ENCODE data around the gene FAM120B.

DNA sequence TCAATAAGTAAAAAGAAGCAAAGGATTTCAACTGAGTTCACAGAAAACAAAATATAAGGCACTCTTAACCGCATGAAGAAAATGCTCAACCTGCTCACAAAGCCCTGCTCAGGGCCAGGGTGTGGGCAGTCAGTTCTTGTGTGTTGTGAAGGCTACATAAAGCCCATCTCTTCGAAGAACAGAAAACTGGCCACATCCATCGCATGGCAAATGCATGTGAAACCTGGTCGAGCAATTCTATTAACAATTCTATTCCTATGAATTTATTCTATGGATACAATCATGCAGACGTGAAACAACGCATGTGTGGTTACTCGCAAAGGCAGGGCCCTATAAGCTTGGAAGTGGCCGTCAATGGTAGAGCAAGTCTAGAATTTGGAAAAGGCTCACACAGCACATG is 136.0 kb downstream of the FAM120B start:
- TF ChIP-seq EZH2phosphoT487 (IDR thresholded peaks at IDR 0.05) (no peak), EZH2 (IDR thresholded peaks at IDR 0.05) (no peak)
- TF ChIP-seq, protein P1, sequence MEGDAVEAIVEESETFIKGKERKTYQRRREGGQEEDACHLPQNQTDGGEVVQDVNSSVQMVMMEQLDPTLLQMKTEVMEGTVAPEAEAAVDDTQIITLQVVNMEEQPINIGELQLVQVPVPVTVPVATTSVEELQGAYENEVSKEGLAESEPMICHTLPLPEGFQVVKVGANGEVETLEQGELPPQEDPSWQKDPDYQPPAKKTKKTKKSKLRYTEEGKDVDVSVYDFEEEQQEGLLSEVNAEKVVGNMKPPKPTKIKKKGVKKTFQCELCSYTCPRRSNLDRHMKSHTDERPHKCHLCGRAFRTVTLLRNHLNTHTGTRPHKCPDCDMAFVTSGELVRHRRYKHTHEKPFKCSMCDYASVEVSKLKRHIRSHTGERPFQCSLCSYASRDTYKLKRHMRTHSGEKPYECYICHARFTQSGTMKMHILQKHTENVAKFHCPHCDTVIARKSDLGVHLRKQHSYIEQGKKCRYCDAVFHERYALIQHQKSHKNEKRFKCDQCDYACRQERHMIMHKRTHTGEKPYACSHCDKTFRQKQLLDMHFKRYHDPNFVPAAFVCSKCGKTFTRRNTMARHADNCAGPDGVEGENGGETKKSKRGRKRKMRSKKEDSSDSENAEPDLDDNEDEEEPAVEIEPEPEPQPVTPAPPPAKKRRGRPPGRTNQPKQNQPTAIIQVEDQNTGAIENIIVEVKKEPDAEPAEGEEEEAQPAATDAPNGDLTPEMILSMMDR (IDR thresholded peaks at IDR 0.05): no peak
